Measurements from ENCODE around the gene WDR36. TPM values are rescaled to one million over a fixed set of nuclear protein-coding genes. Genes with fewer than 3 reads are reported as not detected.

Gene WDR36
- total and polyA plus RNA-seq, 10 of the 15 experiments (the other 5 are each of a cell fraction or from before 2014, with no cell fraction given): 13.3 to 61.8 (median 47.0) TPM

DNA sequence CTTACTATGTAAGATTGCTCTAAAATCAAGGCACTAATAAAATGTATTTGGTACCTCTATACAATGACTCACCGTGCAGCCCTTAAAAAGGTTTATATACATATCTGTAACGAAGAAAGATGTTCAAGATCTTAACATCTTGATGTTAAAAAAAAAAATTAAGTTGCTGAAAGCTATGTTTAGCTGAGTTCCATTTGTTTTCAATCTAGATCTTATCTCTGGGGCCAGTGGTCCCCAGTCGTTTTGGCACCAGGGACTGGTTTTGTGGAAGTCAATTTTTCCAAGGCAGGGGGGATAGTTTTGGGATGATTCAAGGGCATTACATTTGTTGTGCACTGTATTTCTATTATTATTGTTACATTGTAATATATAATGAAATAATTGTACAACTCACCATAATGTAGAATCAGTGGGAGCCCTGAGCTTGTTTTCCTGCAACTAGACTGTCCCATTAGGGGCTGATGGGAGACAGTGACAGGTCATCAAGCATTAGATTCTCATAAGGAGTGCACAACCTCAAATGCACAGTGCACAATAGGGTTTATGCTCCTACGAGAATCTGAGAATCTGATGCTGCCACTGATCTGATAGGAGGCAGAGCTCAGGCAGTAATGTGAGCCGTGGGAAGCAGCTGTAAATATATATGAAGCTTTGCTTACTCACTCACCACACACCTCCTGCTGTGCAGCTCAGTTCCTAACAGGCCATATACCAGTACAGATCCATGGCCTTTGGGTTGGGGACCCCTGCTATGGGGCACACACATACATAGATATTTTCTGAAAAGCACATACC lies 48.2 kb upstream of the WDR36 start:
- SMC1A ChIA-PET (ENCODE audit: uncharacterized antibody, unreplicated experiment): no interaction called here
- Histone ChIP-seq H3K79me2 (ENCODE audit: control insufficient read depth, insufficient read depth, low read length) (no peaks in the 10 kb centered on the region), H3K9me3 (replicated peaks; ENCODE audit: control insufficient read depth, insufficient read depth, low read length) (no peaks in the 10 kb centered on the region), H3K4me2 (ENCODE audit: control insufficient read depth, insufficient read depth) (no peak overlapping the region), H3K4me1 (ENCODE audit: control insufficient read depth, insufficient read depth, low read length) (no peaks in the 10 kb centered on the region), H4K20me1 (ENCODE audit: control insufficient read depth, insufficient read depth) (no peaks in the 10 kb centered on the region), H3K27me3 (replicated peaks in 1 of 2; ENCODE audit: control insufficient read depth in 2 of 2, insufficient read depth in 2 of 2, low read length in 1 of 2) (no peaks in the 10 kb centered on the region), H3K4me3 (no peak overlapping the region), H2AFZ (ENCODE audit: control insufficient read depth, low read depth, low read length) (no peak overlapping the region), H3K27ac (ENCODE audit: control insufficient read depth, insufficient read depth) (no peak overlapping the region), H3K9ac (ENCODE audit: control insufficient read depth, insufficient read depth, low read length) (no peak overlapping the region), H3K36me3 (ENCODE audit: control insufficient read depth in 2 of 2, insufficient read depth in 2 of 2, low read length in 1 of 2) (no peaks in the 10 kb centered on the region)
- RAD21 ChIA-PET (ENCODE audit: unreplicated experiment): no interaction called here
- intact Hi-C loops (cut with micrococcal nuclease; ENCODE audit: unreplicated experiment): no loop called here
- POLR2A ChIA-PET: interaction anchor here (0.5 kb wide), 1 partner anchor 381 kb away, joined by 4 read pairs; no protein-coding TSS in a partner anchor
- no peak for DNase-seq (ENCODE audit: low read depth, low spot score)
- WGBS (ENCODE audit: insufficient coverage, insufficient replicate concordance, low lambda C conversion rate, missing lambda C conversion rate): 18% methylated on average over 5 of the region's 5 CpGs
- in situ Hi-C loops (cut with MboI): no loop called here
- no TSS peak for BruUV-seq (replicated peaks)
- CTCF ChIA-PET: interaction anchor here (1.0 kb wide), 1 partner anchor 23 kb away, joined by 3 read pairs; no protein-coding TSS in a partner anchor
- no peak for ATAC-seq
- no peak for TF ChIP-seq GABPA (IDR thresholded peaks at IDR 0.05; ENCODE audit: low read depth)
- no peak for TF ChIP-seq FOXK2 (IDR thresholded peaks at IDR 0.05)
- no peak for TF ChIP-seq SMAD5 (IDR thresholded peaks at IDR 0.05; ENCODE audit: low read depth)
- no peak for TF ChIP-seq KAT2A (conservative IDR thresholded peaks at IDR 0.05; ENCODE audit: control insufficient read depth, low read depth, low read length)
- FAIRE-seq: no peak

- no peaks in the 10 kb centered on the region for H3K36me3 ChIP-seq (ENCODE audit: control insufficient read depth in 2 of 2, insufficient read depth in 2 of 2, low read length in 1 of 2)
- no peak overlapping the region for H3K4me3 ChIP-seq
- ChIA-PET RAD21 (ENCODE audit: unreplicated experiment) (no interaction called here), SMC1A (ENCODE audit: uncharacterized antibody, unreplicated experiment) (no interaction called here), POLR2A (no interaction called here), CTCF (no interaction called here)
- H3K4me1 ChIP-seq (ENCODE audit: control insufficient read depth, insufficient read depth, low read length): no peaks in the 10 kb centered on the region
- in situ Hi-C loops (cut with MboI): no loop called here
- H3K79me2 ChIP-seq (ENCODE audit: control insufficient read depth, insufficient read depth, low read length): no peaks in the 10 kb centered on the region
- no peaks in the 10 kb centered on the region for H4K20me1 ChIP-seq (ENCODE audit: control insufficient read depth, insufficient read depth)
- no peak overlapping the region for H2AFZ ChIP-seq (ENCODE audit: control insufficient read depth, low read depth, low read length)
- no TSS peak for BruUV-seq (replicated peaks)
- no peak for FAIRE-seq
- ATAC-seq: no peak
- intact Hi-C loops (cut with micrococcal nuclease; ENCODE audit: unreplicated experiment): no loop called here
- no peak overlapping the region for H3K9ac ChIP-seq (ENCODE audit: control insufficient read depth, insufficient read depth, low read length)
- no peaks in the 10 kb centered on the region; a peak in 1 of 4 replicates for H3K27me3 ChIP-seq (replicated peaks in 1 of 2; ENCODE audit: control insufficient read depth in 2 of 2, insufficient read depth in 2 of 2, low read length in 1 of 2)
- no peak overlapping the region for H3K4me2 ChIP-seq (ENCODE audit: control insufficient read depth, insufficient read depth)
- no peak overlapping the region for H3K27ac ChIP-seq (ENCODE audit: control insufficient read depth, insufficient read depth)
- DNase-seq (ENCODE audit: low read depth, low spot score): no peak
- H3K9me3 ChIP-seq (replicated peaks; ENCODE audit: control insufficient read depth, insufficient read depth, low read length): no peaks in the 10 kb centered on the region
- TF ChIP-seq CEBPZ (IDR thresholded peaks at IDR 0.05; ENCODE audit: low read depth, low read length): no peak
- TF ChIP-seq, protein P1, sequence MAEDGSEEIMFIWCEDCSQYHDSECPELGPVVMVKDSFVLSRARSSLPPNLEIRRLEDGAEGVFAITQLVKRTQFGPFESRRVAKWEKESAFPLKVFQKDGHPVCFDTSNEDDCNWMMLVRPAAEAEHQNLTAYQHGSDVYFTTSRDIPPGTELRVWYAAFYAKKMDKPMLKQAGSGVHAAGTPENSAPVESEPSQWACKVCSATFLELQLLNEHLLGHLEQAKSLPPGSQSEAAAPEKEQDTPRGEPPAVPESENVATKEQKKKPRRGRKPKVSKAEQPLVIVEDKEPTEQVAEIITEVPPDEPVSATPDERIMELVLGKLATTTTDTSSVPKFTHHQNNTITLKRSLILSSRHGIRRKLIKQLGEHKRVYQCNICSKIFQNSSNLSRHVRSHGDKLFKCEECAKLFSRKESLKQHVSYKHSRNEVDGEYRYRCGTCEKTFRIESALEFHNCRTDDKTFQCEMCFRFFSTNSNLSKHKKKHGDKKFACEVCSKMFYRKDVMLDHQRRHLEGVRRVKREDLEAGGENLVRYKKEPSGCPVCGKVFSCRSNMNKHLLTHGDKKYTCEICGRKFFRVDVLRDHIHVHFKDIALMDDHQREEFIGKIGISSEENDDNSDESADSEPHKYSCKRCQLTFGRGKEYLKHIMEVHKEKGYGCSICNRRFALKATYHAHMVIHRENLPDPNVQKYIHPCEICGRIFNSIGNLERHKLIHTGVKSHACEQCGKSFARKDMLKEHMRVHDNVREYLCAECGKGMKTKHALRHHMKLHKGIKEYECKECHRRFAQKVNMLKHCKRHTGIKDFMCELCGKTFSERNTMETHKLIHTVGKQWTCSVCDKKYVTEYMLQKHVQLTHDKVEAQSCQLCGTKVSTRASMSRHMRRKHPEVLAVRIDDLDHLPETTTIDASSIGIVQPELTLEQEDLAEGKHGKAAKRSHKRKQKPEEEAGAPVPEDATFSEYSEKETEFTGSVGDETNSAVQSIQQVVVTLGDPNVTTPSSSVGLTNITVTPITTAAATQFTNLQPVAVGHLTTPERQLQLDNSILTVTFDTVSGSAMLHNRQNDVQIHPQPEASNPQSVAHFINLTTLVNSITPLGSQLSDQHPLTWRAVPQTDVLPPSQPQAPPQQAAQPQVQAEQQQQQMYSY (CRISPR knock-in tag; IDR thresholded peaks at IDR 0.05): no peak
- TF ChIP-seq, protein P2, sequence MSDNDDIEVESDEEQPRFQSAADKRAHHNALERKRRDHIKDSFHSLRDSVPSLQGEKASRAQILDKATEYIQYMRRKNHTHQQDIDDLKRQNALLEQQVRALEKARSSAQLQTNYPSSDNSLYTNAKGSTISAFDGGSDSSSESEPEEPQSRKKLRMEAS (IDR thresholded peaks at IDR 0.05; ENCODE audit: low read depth, low read length): no peak
- TF ChIP-seq FOS (IDR thresholded peaks at IDR 0.05; ENCODE audit: borderline replicate concordance, extremely low read depth, insufficient read length): no peak
- TF ChIP-seq MTA3 (IDR thresholded peaks at IDR 0.05; ENCODE audit: borderline replicate concordance, low read length): no peak
- no peak for TF ChIP-seq BCL11A (IDR thresholded peaks at IDR 0.05; ENCODE audit: low read depth, low read length)
- no peak for TF ChIP-seq SP1 (IDR thresholded peaks at IDR 0.05; ENCODE audit: low read depth, low read length)
Measured at GRCh38 chr5:111058064-111058463, 34.1 kb upstream of the WDR36 start.

All from GM12878 (cell line).